GM21723 (cell line): ENCODE measurements around the gene DCAF12.

Experiments
- ATAC-seq: cut with Tn5 transposase; IDR thresholded peaks from one replicate; pipeline ENCODE4 v1.9.1; 2021; ENCODE audit warnings: mild to moderate bottlenecking, moderate library complexity; ENCODE audit not compliant: unreplicated experiment

DCAF12 gene

DNA sequence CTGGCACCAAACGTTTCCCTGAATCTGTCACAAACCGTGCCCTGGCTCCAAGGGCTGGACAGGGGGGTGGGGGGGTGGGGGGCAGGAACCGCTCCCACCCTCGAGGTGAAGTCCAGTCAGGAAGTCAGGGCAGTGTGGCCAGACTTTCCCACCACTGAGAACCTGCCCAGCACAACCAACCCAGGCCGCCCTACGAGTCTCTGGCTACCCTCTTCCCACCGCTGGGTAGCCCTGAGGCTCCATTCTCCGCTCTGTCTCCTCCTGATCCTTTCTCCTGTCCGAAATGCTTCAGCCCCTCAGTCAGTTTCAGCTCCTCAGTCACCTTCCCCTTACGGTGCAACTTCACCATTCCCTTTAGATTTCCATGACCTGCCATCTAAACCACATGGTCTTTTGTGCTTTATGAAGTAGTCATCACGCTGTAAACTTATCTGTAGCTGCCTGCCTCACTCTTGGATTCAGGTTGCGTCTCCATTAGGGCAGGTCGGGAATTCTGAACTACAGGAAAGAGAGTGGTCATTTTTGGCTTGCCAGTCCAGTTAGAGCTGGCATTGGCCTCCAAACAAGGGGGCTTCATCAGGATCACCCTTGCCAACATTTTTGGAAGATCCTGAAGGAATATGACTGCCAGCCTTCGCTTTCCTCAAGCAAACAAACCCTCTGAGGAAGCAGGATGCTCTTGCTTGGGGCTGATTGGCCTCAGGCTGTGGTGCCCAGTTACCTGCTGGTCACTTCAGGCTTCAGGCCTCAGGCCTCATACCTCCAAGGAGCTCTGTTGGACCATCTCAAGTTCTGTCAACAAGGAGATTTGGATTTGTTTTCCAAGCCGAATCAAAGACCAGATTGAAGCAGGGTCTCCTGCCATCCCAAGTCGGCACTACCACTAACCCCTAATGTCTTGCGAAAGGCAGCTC, 794 bp upstream of the DCAF12 start:
- ATAC-seq = no peak

DNA sequence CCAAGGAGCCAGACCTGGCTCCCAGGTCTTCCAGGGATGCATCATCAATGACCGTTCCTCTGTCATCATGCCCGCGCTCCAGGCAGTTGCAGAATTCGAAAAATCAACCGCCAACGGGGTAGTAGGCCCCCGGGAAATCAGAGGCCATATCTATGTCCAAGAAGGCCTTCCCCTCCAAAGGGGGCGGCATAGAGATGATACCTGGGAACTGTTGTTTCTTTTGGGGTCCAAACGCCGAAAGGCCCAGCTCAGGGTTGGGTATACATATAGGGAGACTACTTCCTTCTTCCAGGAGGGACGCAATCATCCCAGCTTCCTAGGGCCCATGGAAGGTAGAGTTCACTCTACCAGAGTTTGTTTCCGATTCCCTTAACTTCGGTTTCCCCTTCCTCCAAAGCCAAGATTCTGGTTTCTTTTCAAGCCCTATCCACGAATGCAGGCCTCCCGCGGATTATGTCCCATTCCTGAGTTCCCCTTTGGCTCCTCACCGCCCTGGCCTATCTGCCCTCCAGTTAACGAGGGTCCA, 754 bp downstream of the DCAF12 start:
- peak; percentile 1 for ATAC-seq

DNA sequence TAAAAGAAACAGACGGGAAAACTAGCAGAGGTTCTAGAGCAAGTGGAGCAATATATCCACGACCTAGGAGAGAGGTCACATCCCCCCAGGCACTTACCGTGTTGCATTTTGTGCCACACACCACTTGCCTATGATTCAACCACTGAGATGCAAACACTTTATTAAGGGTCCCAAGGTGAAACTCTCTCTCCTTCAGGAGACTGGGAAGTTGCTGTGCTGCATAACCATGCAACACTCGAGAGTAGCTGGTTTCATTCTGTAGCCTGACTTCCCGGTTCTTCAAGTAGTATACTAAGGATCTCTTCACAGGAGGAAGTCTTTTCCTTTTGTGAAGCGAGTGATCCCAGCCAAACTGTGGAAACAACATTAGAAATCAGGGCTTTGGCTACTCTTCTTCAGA, 1.6 kb downstream of the DCAF12 start:
- ATAC-seq = no peak

DNA sequence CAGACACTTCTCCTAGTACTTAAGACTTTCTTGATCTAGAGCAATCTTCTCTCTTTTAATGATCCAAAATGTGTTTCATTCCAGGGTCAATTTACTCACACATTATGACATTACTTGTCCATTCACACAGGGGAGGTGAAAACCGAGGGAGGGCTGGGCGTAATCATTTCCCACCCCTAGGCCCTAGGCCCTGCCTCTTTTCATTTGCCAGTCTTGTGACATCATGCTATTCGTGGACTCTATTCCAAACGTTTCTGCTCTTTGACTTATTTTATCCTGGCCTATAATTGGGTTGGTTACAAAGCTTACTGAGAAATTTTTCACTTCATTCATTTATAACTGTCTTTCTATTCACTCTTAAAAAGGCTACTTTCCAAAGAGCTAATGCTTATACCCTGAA, 2.4 kb downstream of the DCAF12 start:
- no peak for ATAC-seq

DNA sequence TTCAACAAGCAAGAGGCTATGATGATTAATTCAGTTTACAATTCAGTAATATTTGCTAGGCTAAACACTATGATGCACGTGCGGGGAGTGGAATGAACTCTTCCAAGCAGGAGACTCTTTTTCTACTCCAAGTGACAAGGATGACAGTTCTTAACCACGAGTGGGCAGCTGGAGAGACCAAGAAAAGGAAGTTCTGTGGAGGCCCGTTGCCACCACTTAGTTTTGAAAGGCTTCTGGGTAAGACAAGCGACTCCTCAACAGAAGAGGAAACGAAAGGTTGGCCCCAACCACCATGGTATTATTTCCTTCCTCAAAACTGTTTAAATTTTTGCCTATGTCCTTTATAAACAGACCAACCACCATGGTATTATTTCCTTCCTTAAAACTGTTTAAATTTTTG, 2.8 kb downstream of the DCAF12 start:
- no peak for ATAC-seq

DNA sequence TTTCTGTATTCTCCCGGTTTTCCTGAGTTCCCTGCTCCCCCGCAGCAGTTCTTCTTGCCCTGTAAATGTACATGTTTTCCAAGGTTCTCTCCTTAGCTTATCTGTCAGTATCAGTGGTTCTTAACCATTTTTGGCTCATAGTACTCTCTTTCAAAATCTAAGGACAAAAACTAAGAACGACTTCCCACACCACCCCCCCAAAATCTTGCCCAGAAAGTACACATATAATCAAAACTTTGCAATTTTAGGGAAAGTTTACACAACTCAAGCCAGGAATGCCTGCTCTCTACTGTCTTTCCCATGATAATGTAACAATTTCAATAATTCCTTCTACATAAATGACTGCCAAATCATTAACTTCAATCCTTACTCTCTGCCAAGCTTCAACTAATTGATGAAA, 4.5 kb downstream of the DCAF12 start:
- no peak for ATAC-seq

DNA sequence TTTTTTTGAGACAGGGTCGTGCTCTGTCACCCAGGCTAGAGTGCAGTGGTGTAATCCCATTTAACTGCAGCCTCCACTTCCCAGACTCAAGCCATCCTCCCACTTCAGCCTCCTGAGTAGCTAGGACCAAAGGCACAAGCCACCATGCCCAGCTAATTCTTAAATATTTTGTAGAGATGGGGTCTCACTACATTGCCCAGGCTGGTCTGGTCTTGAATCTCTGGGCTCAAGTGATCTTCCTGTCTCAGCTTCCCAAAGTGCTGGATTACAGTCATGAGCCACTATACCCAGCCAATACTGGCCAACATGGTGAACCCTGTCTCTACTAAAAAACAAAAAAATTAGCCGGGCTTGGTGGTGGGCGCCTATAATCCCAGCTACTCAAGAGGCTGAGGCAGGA, 6.8 kb downstream of the DCAF12 start:
- ATAC-seq = no peak

DNA sequence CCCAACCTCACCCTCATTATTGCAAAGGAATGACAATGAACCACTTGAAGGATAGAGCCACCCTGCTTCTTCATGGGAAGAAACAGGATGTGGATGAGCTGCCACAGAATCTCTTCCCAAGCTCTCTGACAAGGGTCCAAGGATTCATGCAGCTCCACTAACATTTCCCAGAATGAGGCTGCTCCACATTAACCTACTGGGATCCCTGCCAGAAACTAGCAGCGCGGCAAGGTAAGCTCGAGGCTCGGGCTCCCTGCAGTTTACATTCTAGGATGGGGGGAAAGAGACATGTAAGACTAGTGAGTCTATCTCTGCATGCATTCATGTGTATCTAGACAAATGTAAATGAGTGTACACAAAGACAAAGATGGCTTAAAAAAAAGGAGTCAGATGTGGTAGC, 12.1 kb downstream of the DCAF12 start:
- ATAC-seq = no peak

DNA sequence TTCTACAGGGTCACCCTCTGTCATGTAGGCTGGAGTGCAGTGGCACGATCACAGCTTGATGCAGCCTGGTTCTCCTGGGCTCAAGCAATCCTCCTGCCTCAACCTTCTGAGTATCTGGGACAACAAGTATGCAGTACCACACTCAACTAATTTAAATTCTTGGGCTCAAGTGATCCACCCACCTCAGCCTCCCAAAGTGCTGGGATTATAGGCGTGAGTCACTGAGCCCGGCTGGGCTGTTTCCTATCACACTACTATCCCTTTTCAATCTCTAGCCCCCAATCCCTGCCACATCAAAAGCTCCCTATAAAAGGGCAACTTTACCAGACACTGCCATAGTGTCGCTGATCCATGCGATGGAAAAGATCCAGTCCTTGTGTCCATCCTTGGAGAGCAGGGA, 20.4 kb downstream of the DCAF12 start:
- ATAC-seq = no peak

DNA sequence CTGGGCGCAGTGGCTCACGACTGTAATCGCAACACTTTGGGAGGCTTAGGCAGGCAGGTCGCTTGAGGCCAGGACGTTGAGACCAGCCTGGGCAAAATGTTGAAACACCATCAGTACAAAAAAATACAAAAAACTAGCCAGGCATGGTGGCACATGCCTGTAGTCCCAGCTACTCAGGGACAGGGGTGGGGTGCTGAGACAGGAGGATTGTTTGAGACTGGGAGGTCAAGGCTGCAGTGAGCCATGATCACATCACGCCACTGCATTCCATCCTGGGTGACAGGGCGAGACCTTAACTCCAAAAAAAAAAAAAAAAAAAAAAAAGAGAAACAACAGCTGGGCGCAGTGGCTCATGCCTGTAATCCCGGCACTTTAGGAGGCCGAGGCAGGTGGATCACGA, 23.7 kb downstream of the DCAF12 start:
- ATAC-seq = no peak

DNA sequence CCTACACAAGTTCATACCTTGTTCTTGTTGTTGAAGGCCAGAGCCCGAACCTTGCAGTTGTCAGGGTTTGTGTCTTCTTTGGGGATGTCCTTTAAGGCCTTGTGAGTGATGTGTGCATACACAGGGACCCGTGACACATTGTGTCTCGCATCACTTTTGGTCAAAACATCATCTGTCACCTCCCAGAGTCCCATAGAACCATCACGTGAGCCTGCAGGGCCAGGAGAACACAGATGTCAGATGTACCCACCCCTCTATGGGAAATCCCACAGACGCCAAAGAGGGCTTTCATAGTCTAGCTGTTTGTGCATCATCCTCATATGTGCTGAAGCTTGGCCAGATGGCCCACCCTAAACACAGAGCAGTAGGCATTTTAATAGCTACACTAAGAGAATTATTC, 28.2 kb downstream of the DCAF12 start:
- ATAC-seq = no peak

DNA sequence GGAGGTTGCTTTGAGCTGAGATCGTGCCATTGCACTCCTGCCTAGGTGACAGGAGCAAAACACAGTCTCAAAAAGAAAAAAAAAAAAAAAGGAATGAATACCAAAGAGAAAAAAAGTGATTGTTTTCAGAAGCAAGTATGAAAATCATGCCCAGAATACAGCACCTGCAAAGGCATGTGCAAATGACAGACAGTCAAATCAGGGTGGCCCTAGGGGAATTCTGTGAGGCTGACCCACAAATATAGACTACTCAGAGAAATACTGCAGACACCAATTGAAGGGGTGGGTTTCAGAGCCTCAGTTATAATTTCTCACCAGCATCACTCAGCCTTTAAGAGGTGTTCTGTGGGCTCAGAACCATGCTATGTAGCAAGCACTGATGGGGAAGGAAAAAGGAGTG, 28.6 kb downstream of the DCAF12 start:
- ATAC-seq = no peak

DNA sequence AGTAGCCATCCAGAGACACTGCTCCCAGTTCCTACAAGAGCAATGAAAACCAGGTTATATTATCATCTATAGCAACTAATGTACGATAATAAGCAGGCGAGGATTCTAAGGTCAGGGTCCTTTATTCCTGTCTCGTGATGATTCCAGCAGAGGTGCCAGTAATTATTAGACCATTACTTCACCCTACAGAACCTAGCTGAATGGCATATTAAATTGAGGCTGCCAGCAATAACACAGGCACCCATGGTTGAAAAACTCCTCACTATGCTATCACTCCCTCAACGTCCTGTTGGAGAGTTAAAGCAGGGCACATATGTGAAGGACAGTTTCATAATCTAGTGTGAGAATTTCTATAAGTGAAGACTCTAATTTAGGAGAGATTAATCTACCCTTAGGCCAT, 29.7 kb downstream of the DCAF12 start:
- ATAC-seq = no peak

DNA sequence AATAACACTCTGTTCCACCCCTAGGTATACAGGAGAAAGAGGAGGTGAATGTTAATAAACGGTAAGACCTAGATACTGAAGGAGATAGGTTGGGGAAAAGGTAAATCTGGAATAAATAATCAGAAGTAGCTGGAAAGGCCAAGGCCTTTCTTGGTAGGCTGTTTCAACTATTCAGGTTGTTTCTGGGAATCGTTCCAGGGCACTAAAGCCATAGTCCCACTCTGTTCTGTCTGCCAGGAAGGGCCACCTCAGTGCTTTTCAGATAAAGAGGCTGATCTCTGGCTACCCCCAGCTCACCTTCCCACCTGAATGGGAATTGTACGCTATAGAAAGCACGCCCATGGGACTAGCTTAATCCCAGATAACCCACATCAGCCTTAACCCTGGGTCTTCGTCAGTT, 32.9 kb downstream of the DCAF12 start:
- ATAC-seq = no peak

DNA sequence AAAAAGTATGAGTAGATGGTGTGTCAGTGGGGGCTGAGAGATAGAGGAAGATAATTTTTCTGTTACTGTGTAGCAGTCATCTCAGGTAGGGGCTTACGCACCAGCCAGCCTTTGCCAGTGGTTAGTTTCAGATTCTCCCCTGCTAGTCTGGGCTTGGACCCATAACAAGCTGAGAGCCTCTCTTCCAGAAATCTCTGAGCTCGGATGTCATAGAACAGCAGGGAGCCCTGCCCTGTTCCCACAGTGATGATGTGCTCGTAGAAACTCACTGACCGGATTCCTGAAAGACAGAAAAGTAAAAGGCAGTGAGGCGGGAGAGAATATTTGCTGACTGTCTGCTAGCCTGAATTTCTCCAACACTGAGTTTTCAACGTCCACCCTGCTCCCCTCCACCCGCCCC, 37.2 kb downstream of the DCAF12 start:
- ATAC-seq = no peak

DNA sequence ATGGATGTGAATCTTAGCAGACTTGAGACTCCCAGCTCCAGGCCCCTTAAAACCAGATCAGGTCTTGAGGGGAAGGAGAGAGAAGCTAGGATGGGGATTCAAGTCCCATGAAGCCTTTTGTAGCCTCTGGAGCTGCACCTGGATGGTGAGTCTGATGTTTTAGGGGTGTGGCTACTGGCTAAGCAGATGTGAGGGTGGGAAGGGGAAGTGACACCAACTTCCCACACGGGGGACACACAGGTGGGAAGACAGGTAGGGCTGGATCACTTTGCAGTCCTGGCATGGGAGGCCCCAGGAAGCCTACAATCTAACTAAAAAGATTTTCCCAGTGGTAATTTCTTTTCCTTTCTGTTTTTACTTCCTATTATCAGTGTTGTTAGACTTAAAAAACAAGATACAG, 39.1 kb downstream of the DCAF12 start:
- ATAC-seq = no peak

DNA sequence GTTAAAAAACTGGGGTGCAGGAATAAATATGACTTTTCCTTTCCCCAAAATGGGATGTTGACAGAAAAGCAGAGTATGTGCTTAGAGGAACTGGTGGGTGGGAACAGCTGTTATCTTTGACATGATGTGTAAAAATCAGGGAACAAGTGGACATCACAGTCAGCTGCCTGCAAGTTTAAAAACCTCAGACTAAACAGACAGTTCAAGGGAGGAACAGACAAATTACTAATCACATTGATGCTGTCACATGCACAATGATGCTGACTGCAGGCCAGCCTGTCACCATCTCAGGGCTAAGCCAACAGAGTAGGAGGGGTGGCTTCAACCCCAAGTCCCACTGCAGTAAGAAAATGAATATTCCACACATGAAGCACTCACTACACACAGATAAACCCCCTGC, 39.6 kb downstream of the DCAF12 start:
- no peak for ATAC-seq

DNA sequence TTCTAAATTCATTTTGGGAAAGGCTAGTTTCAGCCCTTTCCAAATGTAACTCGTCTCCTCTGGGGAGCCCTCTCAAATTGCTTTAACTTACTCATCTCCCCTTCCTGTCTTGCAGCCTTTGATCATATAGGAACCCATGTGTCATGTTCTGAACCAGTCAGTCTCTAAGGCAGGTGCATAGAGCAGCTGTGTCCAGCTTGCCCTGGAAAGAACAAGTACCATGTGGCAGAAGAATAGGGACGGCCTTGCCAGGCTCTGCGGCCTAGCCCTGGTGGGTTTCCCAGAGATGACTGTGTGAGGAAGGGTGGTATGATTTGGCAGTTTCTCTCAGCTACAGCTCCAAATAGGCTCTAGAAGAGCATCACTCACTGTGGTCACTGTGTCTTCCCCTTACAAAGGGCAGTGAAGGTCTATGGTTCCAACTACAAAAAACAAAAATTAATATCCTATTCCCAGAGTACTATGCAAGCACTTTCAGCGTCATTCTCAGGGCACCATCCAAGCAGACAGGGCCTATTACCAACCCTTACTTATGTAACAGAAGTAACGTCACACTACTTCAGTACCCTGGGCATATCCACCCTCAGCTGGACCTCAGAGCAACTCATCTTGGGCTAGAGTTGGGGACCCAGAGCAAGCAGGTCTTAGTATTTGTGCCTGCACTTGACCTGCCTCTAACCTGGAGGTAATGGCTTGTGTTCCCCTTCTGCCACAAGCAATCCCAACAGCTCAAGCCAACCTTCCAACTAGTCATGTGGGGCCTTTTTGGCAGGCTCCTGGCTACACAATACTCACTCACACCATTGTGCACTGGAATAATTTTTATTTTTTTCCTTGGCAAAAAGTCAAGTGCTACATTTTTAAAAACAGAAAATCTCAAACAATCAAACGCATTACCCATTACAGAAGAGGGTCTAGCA, 40.7 kb downstream of the DCAF12 start:
- ATAC-seq = no peak

DNA sequence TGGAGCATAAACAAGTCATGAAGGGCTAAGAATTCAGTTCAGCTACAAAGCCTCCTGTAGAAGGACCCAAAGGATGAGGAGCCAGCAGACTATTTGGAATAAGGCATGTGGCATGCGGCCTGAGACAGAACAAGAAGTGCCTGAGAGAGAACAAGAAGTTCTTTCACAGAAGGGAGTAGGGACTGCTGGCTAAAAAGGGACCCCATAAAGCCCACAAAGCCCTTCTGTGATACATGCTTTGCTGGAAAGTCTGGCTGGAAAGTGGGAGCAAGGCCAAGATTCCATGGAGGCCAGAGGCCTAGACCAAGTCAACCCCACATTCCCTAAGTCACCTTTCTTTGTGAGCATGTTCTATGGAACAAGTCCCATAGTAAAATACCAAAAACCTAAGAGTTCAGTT, 41.9 kb downstream of the DCAF12 start:
- no peak for ATAC-seq

DNA sequence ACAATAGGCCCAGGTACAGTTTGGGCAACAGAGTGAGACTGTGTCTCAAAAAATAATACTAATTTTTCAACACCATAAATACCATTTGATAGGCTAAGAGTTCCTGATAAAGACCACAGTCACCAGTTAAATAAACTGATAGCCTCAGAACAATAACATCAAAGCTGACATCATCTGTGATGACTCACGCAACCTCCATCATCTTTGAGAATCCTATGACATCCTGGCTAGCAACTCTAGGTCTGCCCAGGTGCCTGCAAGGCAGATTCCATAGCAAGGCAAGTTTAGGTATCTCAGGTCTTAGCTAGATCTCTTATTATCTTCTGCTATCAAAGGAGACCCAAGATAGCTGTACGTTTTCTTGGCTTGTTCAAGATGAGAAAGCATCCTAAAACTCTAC, 47.3 kb downstream of the DCAF12 start:
- no peak for ATAC-seq

DNA sequence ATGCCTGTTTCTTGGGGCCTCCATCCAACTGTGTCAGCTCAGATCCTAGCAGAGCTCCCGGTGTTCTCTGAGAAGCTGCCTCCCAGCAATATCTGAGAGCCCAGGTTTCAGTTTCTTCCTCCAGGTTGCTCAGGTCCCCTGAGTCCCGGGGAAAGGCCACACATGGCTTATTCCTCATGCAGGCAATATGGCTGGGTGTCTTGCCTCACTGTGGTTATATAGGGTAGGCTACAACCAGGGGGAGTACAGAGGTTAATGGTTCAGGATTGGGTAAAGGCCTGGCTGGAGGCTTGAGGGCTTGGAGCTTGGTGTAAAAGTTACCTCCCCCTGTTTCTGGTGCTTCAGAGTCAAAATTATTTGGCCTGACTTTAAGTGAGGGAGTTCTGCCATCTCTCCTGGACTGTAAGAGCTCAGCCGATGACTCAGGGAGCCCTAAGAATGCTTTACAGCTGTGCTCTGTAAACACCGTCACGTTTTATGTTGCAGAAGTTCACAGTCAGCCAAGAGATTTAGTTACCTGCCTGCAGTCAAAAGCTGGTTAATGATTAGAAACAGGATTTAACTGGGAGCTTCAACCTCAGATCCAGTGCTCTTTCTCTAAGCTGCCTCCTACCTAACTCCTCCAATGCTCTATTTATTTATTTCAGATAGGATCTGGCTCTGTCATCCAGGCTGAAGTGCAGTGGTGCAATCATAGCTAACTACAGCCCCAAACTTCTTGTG, 53.5 kb downstream of the DCAF12 start:
- ATAC-seq = no peak
